SK-N-SH (cell line): ENCODE data around the gene MCEMP1. TPM values are rescaled to one million over a fixed set of nuclear protein-coding genes. Genes with fewer than 3 reads are reported as not detected.

Experiments used
- CTCF ChIA-PET: fragments of 300-600, 350-600 bp; formaldehyde crosslinking; extraction: SDS; loops from one replicate; lab custom pipeline; 2021; lab: Yijun Ruan, JAX
- POLR2A ChIA-PET: fragments of 350-600 bp; sonication (Branson Sonifier 250); formaldehyde crosslinking; extraction: SDS; loops from one replicate; lab custom pipeline; 2020; ENCODE audit warnings: antibody characterized with exemption, inconsistent platforms; lab: Yijun Ruan, JAX
- DNase-seq: peaks from one replicate; pipeline ENCODE4 v3.0.0; 2012
- H2AFZ ChIP-seq: fragments of 200-600 bp; sonication (generic); 2 replicates; pipeline ENCODE4 v1.8.1; 2016; ENCODE audit warnings: antibody characterized with exemption, mild to moderate bottlenecking, low read depth
- H3F3A ChIP-seq: fragments of 200-600 bp; sonication (generic); replicated peaks from 2 replicates; pipeline ENCODE3; 2016; ENCODE audit warnings: antibody characterized with exemption, mild to moderate bottlenecking; ENCODE audit not compliant: insufficient read depth
- H3K27ac ChIP-seq, 2 experiments: fragments of 200-500 bp in 1 of 2; fragments of 200-600 bp in 1 of 2; sonication (Bioruptor generic) in 1 of 2; sonication (generic), shearing (Covaris generic) in 1 of 2; 2 replicates each; pipeline versions ENCODE4 v1.5.1 to v1.6.1; 2014 to 2016; ENCODE audit warnings: low read depth in 2 of 2, inconsistent platforms in 1 of 2, low read length in 1 of 2, mild to moderate bottlenecking in 1 of 2, mixed read lengths in 1 of 2
- H3K27me3 ChIP-seq: fragments of 200-600 bp; sonication (generic), shearing (Covaris generic); 2 replicates; pipeline ENCODE4 v1.6.1; 2016; ENCODE audit warnings: mixed run types; ENCODE audit not compliant: insufficient read depth
- H3K36me3 ChIP-seq, 2 experiments: fragments of 200-500 bp in 1 of 2; fragments of 200-600 bp in 1 of 2; sonication (Bioruptor generic) in 1 of 2; sonication (generic) in 1 of 2; replicated peaks in 1 of 2; 2 replicates each; pipeline versions ENCODE3 to v1.5.1; 2014 to 2016; ENCODE audit warnings: low read length in 1 of 2, mild to moderate bottlenecking in 1 of 2; ENCODE audit not compliant: insufficient read depth in 2 of 2, control insufficient read depth in 1 of 2
- H3K4me1 ChIP-seq, 2 experiments: fragments of 200-500 bp in 1 of 2; fragments of 200-600 bp in 1 of 2; sonication (Bioruptor generic) in 1 of 2; sonication (generic), shearing (Covaris generic) in 1 of 2; 2 replicates each; pipeline versions ENCODE4 v1.5.1 to v1.6.1; 2014 to 2016; ENCODE audit warnings: low read depth in 1 of 2, low read length in 1 of 2, mixed run types in 1 of 2; ENCODE audit not compliant: insufficient read depth in 2 of 2, control insufficient read depth in 1 of 2
- H3K4me2 ChIP-seq: fragments of 200-600 bp; sonication (generic), shearing (Covaris generic); 2 replicates; pipeline ENCODE4 v1.6.1; 2017; ENCODE audit warnings: mixed run types
- H3K4me3 ChIP-seq, 2 experiments: fragments of 200-500 bp in 1 of 2; fragments of 200-600 bp in 1 of 2; sonication (Bioruptor generic) in 1 of 2; sonication (generic), shearing (Covaris generic) in 1 of 2; 2 replicates each; pipeline versions ENCODE4 v1.5.1 to v1.8.1; 2014 to 2016; ENCODE audit warnings: low read depth in 2 of 2, inconsistent platforms in 1 of 2, low read length in 1 of 2, mild to moderate bottlenecking in 1 of 2, mixed read lengths in 1 of 2, moderate library complexity in 1 of 2
- H3K79me2 ChIP-seq: fragments of 200-600 bp; sonication (generic); 2 replicates; pipeline ENCODE4 v1.8.1; 2017; ENCODE audit warnings: mild to moderate bottlenecking; ENCODE audit not compliant: insufficient read depth
- H3K9ac ChIP-seq: fragments of 200-600 bp; sonication (generic); 2 replicates; pipeline ENCODE4 v1.6.1; 2017; ENCODE audit warnings: mixed run types
- H3K9me2 ChIP-seq: fragments of 200-600 bp; sonication (generic); 2 replicates; pipeline ENCODE4 v1.6.1; 2017; ENCODE audit warnings: mixed run types
- H3K9me3 ChIP-seq: fragments of 200-600 bp; sonication (generic); 2 replicates; pipeline ENCODE4 v1.6.1; 2017; ENCODE audit warnings: mixed run types, mild to moderate bottlenecking, moderate library complexity
- H4K20me1 ChIP-seq: fragments of 200-600 bp; sonication (generic); 2 replicates; pipeline ENCODE4 v1.6.1; 2017; ENCODE audit warnings: mild to moderate bottlenecking, mixed run types; ENCODE audit not compliant: insufficient read depth
- FOSL2 ChIP-seq: IDR thresholded peaks from 2 replicates; pipeline ENCODE4 v1.4.0; 2012; ENCODE audit warnings: low read depth, mild to moderate bottlenecking, moderate library complexity, borderline replicate concordance
- GATA2 ChIP-seq: sonication (generic); formaldehyde crosslinking; IDR thresholded peaks from 2 replicates; pipeline ENCODE4 v1.5.0; 2020; ENCODE audit warnings: mild to moderate bottlenecking, missing genetic modification reagents
- NFIC ChIP-seq: IDR thresholded peaks from 2 replicates; pipeline ENCODE4 v1.4.0; 2012; ENCODE audit warnings: borderline replicate concordance
- NRF1 ChIP-seq: IDR thresholded peaks from 2 replicates; pipeline ENCODE4 v1.6.1; 2012; ENCODE audit warnings: low read depth, mild to moderate bottlenecking, low read length
- RAD21 ChIP-seq: IDR thresholded peaks from 2 replicates; pipeline ENCODE4 v1.6.1; 2012; ENCODE audit warnings: mild to moderate bottlenecking, low read length
- SIN3A ChIP-seq: IDR thresholded peaks from 2 replicates; pipeline ENCODE4 v1.6.1; 2012; ENCODE audit warnings: low read depth, mild to moderate bottlenecking, low read length, moderate library complexity, borderline replicate concordance
- TAF1 ChIP-seq: IDR thresholded peaks from 2 replicates; pipeline ENCODE4 v1.6.1; 2012; ENCODE audit warnings: low read depth, mild to moderate bottlenecking, low read length, moderate library complexity, borderline replicate concordance
- WGBS: methylation state at CpG from one replicate; pipeline ENCODE4 v1.1.6; 2017; ENCODE audit warnings: low lambda C conversion rate; 5-methylcytosine and 5-hydroxymethylcytosine counted together
- polyA plus RNA-seq, 3 experiments: library from polyadenylated mRNA; depleted of rRNA; stranded (reverse); fragments of >200 nt; gene quantifications; 2 replicates each; pipeline ENCODE4 v1.2.3, GENCODE V29; 2012
- TF ChIP-seq, protein P1 (sequence below): IDR thresholded peaks from 2 replicates; pipeline ENCODE4 v1.4.0; 2012; ENCODE audit warnings: low read depth, borderline replicate concordance
- TF ChIP-seq, protein P2 (sequence below): fragments of 200-600 bp; sonication (generic); IDR thresholded peaks from 2 replicates; pipeline ENCODE4 v1.6.1; 2017; ENCODE audit warnings: antibody characterized with exemption, mild to moderate bottlenecking, moderate library complexity
- TF ChIP-seq, protein P3 (sequence below): IDR thresholded peaks from 2 replicates; pipeline ENCODE4; 2012

The MCEMP1 gene
- polyA plus RNA-seq, 1 of the 3 experiments (the other 2 are of a cell fraction): not detected

DNA sequence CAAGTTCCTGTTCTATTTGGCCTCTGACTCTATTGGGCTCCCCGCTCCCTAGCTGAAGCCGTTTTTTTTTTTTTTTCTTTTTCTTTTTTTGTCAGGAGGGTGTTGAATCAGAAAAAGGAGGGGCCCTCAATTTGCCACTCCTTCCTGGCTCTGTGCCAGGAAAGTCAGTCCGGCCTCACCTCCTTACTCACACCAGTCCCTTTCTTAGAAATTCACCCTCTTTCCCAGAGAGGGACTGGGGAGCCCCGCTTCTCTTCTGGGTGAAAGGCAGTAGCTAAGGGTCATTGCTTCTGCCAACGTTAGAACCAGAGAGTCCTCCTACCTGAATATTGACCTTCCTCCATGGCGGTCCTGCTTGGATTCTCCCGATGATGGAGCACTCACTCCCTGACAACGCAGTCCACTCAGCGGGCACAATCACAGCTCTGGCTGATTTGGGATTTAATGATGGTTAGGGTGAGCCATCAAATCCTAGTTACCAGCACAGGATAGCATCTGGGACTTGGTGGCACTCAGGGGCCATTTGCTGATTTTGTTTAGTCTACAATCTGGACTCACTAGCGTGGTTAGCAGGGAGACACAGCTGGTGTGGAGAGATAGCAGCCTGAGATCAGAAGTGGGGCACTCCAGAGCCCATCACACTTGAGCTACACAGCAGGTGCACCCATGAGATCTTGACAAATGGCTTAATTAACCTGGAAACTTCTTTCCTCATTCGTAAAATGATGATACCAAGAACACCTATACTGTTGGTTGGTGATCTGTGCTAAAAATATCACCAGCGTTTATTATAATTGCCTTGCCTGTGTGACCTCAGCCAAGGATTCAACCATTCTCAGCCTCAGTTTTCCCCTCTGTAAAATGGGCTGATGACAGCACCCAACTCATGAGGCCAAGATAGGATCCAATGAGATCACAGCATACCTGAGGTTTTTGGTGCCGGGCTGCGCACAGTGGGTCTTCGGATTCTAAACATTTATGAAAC lies 22.8 kb downstream of the MCEMP1 start:
- Histone ChIP-seq H3K36me3 (no peaks in the 10 kb centered on the region), H3F3A (no peaks in the 10 kb centered on the region), H3K27me3 (peaks cover 89% of the 10 kb centered on the region), H3K79me2 (no peaks in the 10 kb centered on the region), H3K4me1 (no peaks in the 10 kb centered on the region), H3K27ac (no peak overlapping the region), H4K20me1 (no peaks in the 10 kb centered on the region), H3K4me3 (no peak overlapping the region), H3K9me2 (no peaks in the 10 kb centered on the region), H3K4me2 (no peak overlapping the region), H3K9ac (no peak overlapping the region), H3K9me3 (no peaks in the 10 kb centered on the region), H2AFZ (no peak overlapping the region)
- TF ChIP-seq, protein P1, sequence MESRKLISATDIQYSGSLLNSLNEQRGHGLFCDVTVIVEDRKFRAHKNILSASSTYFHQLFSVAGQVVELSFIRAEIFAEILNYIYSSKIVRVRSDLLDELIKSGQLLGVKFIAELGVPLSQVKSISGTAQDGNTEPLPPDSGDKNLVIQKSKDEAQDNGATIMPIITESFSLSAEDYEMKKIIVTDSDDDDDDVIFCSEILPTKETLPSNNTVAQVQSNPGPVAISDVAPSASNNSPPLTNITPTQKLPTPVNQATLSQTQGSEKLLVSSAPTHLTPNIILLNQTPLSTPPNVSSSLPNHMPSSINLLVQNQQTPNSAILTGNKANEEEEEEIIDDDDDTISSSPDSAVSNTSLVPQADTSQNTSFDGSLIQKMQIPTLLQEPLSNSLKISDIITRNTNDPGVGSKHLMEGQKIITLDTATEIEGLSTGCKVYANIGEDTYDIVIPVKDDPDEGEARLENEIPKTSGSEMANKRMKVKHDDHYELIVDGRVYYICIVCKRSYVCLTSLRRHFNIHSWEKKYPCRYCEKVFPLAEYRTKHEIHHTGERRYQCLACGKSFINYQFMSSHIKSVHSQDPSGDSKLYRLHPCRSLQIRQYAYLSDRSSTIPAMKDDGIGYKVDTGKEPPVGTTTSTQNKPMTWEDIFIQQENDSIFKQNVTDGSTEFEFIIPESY: no peak
- TF ChIP-seq GATA2 (CRISPR knock-in tag): no peak
- TF ChIP-seq NRF1: no peak
- TF ChIP-seq, protein P2, sequence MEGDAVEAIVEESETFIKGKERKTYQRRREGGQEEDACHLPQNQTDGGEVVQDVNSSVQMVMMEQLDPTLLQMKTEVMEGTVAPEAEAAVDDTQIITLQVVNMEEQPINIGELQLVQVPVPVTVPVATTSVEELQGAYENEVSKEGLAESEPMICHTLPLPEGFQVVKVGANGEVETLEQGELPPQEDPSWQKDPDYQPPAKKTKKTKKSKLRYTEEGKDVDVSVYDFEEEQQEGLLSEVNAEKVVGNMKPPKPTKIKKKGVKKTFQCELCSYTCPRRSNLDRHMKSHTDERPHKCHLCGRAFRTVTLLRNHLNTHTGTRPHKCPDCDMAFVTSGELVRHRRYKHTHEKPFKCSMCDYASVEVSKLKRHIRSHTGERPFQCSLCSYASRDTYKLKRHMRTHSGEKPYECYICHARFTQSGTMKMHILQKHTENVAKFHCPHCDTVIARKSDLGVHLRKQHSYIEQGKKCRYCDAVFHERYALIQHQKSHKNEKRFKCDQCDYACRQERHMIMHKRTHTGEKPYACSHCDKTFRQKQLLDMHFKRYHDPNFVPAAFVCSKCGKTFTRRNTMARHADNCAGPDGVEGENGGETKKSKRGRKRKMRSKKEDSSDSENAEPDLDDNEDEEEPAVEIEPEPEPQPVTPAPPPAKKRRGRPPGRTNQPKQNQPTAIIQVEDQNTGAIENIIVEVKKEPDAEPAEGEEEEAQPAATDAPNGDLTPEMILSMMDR: no peak
- TF ChIP-seq, protein P3, sequence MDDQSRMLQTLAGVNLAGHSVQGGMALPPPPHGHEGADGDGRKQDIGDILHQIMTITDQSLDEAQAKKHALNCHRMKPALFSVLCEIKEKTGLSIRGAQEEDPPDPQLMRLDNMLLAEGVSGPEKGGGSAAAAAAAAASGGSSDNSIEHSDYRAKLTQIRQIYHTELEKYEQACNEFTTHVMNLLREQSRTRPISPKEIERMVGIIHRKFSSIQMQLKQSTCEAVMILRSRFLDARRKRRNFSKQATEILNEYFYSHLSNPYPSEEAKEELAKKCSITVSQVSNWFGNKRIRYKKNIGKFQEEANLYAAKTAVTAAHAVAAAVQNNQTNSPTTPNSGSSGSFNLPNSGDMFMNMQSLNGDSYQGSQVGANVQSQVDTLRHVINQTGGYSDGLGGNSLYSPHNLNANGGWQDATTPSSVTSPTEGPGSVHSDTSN: no peak
- TF ChIP-seq NFIC: no peak
- TF ChIP-seq RAD21: no peak
- TF ChIP-seq FOSL2: no peak
- ChIA-PET POLR2A (no interaction called here), CTCF (interaction anchor here (2.5 to 3.0 kb wide), 2 partner anchors 19 kb away, joined by 10 to 13 read pairs; partner anchors contain the start of gene TRAPPC5)
- DNase-seq: no peak
- 28% methylated on average over 15 of the region's 15 CpGs for WGBS

DNA sequence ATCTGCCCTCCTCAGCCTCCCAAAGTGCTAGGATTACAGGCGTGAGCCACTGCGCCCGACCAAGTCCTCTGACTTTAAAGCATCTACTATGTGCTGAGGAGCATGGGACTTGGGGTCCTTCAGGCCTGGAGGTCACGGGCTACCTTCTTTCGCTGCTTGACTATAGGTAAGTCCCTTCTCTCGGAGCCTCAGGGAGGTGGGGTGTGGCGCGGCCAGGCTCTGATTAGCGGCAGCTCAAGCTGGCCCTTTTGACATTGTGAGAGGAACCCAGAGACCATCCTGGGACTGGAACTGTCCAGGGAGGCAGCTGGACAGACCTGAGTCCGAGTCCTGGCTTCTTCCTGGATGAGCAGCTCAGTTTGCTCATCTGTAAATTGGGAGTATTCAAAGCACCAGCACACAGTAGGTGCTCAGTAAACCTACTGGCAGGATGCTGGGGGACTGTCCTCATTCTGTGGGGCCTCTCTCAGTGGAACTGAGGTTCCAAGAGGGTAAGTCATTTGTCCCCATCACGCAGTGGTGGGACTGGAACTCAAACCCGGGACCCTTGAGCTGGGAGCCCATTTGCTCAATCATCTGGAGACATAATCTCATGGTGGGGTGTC lies 24.3 kb downstream of the MCEMP1 start:
- POLR2A ChIA-PET: no interaction called here
- 41% methylated on average over 9 of the region's 12 CpGs for WGBS
- CTCF ChIA-PET: interaction anchor here (2.5 kb wide), 1 partner anchor 21 kb away, joined by 10 read pairs; the partner anchor contains the start of gene TRAPPC5
- Histone ChIP-seq H3K4me1 (no peaks in the 10 kb centered on the region), H3K4me2 (no peak overlapping the region), H3K9me3 (no peaks in the 10 kb centered on the region), H3F3A (no peaks in the 10 kb centered on the region), H3K79me2 (no peaks in the 10 kb centered on the region), H2AFZ (no peak overlapping the region), H3K27ac (no peak overlapping the region), H3K9ac (no peak overlapping the region), H3K4me3 (no peak overlapping the region), H3K27me3 (peaks cover 90% of the 10 kb centered on the region), H4K20me1 (no peaks in the 10 kb centered on the region), H3K9me2 (no peaks in the 10 kb centered on the region), H3K36me3 (no peaks in the 10 kb centered on the region)
- DNase-seq: no peak
- no peak for TF ChIP-seq FOSL2
- no peak for TF ChIP-seq GATA2 (CRISPR knock-in tag)
- no peak for TF ChIP-seq SIN3A
- no peak for TF ChIP-seq TAF1
